Measurements from ENCODE around the gene RPP25L.
A peak's percentile ranks its signal among the peaks of the same experiment; 100 is the strongest.

Gene RPP25L

GRCh38 chr9:34637356-34638137 lies 25.6 kb upstream of the RPP25L start, which contains the start of gene SIGMAR1:
Gene SIGMAR1 (minus strand): TSS chr9:34637787. CDS start chr9:34637697, 90 bp downstream.
- DNase-seq, result peak; percentile 81

GRCh38 chr9:34636791-34637355 lies 25.0 kb upstream of the RPP25L start:
- no peak for DNase-seq

GRCh38 chr9:34635556-34635955 lies 23.7 kb upstream of the RPP25L start:
- no peak for DNase-seq

- DNase-seq, result peak; percentile 17
These were observed 22.8 kb upstream of the RPP25L start for GRCh38 chr9:34634551-34635248.

GRCh38 chr9:34633851-34634550 lies 22.1 kb upstream of the RPP25L start:
- peak; percentile 43 for DNase-seq

GRCh38 chr9:34633166-34633565 lies 21.3 kb upstream of the RPP25L start:
- DNase-seq, result no peak

- DNase-seq, result no peak
These were observed 18.7 kb upstream of the RPP25L start for GRCh38 chr9:34630402-34631154.

- no peak for DNase-seq
These were observed 17.6 kb upstream of the RPP25L start for GRCh38 chr9:34629491-34629808.

GRCh38 chr9:34628656-34629490 lies 17.0 kb upstream of the RPP25L start, which contains the start of gene ARID3C:
Gene ARID3C (minus strand): TSS chr9:34629066. CDS start chr9:34628014, 1,052 bp downstream.
- DNase-seq, result no peak

- no peak for DNase-seq
These were observed 16.1 kb upstream of the RPP25L start for GRCh38 chr9:34627716-34628655.

- DNase-seq, result no peak
These were observed 13.2 kb upstream of the RPP25L start for GRCh38 chr9:34625186-34625486.

- DNase-seq, result no peak
These were observed 12.7 kb upstream of the RPP25L start for GRCh38 chr9:34624475-34625185.

- DNase-seq, result no peak
These were observed 11.7 kb upstream of the RPP25L start for GRCh38 chr9:34623374-34624235.

GRCh38 chr9:34620061-34620994 lies 8.4 kb upstream of the RPP25L start, which contains the start of gene DCTN3:
Gene DCTN3 (minus strand): TSS chr9:34620495. CDS start chr9:34620464, 31 bp downstream.
- peak; percentile 96 for DNase-seq

GRCh38 chr9:34615132-34615531 lies 3.2 kb upstream of the RPP25L start:
- no peak for DNase-seq

- DNase-seq, result peak; percentile 77
These were observed 992 bp upstream of the RPP25L start for GRCh38 chr9:34612788-34613390.

GRCh38 chr9:34611251-34611810 lies 566 bp downstream of the RPP25L start:
- DNase-seq, result no peak
